HG03103 (cell line): ENCODE measurements around the gene TBX21.

ENCODE experiments used
- ATAC-seq: cut with Tn5 transposase; IDR thresholded peaks from one replicate; pipeline ENCODE4 v1.9.1; 2021; ENCODE audit warnings: low read depth; ENCODE audit not compliant: unreplicated experiment

The TBX21 gene

GRCh38 chr17:47712330-47713023 lies 20.6 kb upstream of the TBX21 start:
- ATAC-seq = no peak

DNA sequence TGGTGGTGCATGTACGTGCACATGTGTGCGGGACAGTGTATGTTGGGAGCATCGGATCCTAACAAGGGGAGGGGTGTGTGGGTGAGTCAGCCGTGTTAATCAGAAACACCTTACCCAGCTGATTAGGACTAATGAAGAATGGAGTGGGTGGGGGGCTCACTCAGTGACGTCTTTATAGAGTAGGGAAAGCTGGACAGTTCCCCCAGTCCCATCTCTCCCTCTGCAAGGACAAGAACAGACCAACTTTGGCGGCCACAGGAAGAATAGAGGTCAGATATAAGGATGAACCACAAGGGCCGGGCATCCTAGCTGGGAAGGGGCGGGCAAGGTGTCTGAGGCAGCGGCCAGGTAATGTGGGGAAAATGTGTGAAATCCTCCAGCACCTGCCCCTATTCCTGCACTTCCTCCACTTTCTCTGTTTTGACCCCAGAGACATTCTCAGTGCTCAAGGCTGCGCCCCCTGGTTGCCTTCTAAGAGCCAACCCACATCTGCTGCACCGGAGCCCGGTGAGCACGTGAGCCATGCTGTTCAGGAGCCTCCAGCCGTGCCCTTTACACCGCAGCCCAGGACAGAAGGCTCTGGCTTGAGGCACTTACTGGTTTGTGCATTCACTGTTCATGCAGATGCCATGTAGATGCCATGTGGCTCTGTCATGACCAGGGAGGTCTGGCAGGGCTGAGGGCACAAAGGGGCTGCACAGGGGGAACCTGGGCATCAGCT lies 18.9 kb upstream of the TBX21 start:
- no peak for ATAC-seq

GRCh38 chr17:47714773-47715396 lies 18.2 kb upstream of the TBX21 start:
- ATAC-seq = no peak

DNA sequence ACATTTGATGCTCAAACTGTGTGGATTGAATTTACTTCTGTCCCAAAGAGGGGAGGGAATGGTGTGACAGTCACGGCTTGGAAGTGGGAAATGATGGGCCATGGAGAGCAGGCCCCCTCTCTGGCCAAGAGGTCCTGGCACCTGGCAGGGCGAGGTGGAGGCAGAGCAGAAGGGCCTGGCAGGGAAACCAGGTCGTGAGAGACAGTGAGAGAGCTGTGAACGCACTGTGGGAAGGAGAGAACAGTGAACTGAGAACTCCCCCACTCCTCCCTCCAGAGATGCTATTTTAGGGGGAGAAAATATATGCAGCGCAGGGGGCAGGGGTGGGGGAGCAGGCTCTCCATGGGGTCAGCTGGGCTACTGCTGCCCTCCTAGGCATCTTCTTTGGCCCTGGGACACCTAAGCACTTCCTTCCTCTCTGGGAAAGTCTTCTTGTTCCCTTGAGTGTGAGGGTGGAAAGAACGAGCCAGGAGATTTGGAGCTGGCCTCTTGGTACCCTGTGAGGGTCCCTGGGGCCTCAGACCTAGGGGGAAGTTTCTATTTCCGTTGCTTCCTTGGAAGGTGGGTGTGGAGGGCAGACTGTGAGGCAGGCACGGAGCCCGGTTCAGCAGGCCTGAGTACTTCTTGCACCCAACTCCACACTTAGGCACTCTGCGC lies 17.2 kb upstream of the TBX21 start:
- ATAC-seq = no peak

GRCh38 chr17:47716375-47716774 lies 16.7 kb upstream of the TBX21 start:
- ATAC-seq = no peak

GRCh38 chr17:47717261-47717697 lies 15.8 kb upstream of the TBX21 start:
- no peak for ATAC-seq

GRCh38 chr17:47717979-47718621 lies 14.9 kb upstream of the TBX21 start:
- ATAC-seq = no peak

DNA sequence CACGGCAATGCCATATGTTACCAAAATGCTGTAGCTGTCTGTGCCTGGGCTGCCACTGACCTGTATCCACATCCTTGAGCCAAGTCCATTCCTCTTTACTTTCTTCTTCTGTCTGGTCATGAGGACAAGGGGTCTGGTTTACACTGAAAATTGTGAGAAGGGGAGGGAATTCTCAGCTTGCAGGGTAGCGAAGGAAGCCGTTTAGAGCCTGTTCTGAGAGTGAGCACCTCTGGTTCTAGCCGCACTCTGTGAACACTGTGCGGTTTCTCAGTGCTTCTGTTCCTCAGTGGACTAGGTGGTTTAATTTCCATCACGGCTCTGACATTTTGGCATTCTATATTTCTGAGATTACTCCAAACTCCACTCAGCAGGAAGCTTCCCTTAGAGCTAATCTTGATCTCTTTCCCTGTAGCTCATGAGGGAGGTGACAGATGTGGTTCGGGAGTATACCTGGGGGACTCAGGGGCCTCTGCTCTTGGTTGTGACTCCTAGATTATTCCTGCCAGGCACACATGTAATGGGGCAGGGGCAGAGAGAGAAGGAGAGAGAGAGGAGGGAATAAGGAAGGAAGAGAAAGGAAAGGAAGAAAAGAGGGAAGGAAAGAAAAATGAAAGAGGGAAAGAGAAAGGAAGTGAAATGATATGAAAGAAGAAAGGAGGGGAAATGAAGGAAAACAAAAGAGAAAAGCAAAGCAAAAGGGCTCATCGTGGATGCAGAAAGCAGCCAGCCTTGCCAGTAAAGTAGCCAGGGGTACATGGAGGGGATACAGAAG lies 14.2 kb upstream of the TBX21 start:
- no peak for ATAC-seq

- ATAC-seq = no peak
Measured at GRCh38 chr17:47719411-47720152, 13.5 kb upstream of the TBX21 start.

GRCh38 chr17:47720196-47720595 lies 12.8 kb upstream of the TBX21 start:
- ATAC-seq = no peak

- ATAC-seq = no peak
Measured at GRCh38 chr17:47720754-47721533, 12.1 kb upstream of the TBX21 start.

GRCh38 chr17:47721725-47722124 lies 11.3 kb upstream of the TBX21 start:
- no peak for ATAC-seq

GRCh38 chr17:47724705-47725104 lies 8.3 kb upstream of the TBX21 start:
- no peak for ATAC-seq

DNA sequence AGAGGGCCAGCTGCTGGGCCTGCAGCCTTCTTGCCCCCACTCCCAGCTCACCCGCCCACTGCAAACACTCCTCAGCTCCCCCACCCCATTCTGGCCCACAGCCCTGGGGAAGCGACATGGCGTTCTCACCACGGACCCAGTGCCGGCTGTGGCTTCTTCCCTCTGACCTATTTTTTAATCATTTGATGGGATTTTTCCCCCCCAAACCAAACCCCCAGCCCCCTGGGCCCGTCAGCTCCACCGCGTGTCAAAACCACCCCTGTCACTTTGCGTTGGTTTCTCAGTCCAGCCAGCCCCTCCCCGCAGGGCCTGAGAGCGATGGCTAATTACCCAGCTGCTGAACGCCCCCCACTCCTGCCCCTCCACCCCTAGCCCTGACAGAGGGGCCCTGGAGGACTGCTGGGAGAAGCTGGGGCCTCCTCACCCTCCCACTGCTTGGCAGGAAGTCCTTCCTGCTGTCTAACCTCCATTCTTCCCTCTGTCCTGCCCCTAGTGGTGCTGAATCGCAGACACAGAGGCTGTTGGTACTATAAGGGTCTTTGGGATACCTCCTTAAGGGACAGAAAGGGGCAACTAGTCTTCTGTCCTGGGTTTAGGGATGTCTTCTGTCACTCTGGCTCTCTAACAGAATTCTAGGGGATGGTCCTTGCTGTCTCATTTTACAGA lies 7.5 kb upstream of the TBX21 start:
- no peak for ATAC-seq

DNA sequence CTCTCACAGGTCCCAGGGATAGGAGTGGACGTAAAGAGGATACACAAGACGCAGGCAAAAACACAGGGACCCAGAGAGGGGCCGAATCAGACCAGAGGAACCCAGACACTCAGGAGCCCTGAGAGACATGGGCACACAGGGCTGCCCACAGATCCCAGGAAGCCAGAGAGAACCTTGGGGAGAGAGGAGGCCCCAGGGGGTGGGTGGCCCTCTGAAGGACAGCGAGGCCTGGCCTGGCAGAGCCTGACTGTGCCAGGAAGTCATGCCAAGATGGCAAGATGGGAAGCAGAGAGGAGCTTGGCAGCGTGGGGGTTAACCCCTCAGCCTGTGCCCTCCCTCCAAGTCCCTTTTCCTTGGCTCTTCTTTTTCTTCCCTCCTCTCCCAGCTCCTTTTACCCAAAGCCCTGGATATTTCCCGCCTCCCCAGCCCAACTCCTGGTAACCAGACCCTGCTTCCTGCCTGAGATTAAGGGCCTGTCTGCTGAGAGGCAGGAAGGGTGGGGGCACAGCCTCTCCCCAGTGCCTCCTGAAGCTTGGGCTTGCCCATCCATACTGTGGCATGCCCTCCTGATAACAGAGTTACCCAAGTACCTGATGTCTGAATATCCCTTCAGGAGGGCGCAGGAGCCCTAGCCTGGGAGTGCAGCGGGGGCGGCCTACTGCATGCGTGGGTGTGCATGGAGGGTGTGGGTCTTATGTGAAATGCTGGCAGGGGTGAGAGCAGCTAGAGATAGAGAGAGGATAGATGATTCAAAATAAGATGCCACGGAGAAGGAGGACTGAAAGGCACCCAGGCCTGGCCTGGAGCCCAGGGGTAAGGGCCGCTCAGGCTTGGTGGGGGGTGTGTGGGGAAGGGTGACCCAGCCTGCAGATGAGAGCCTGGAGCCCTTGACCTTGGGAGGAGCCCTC lies 6.0 kb upstream of the TBX21 start:
- ATAC-seq = no peak

DNA sequence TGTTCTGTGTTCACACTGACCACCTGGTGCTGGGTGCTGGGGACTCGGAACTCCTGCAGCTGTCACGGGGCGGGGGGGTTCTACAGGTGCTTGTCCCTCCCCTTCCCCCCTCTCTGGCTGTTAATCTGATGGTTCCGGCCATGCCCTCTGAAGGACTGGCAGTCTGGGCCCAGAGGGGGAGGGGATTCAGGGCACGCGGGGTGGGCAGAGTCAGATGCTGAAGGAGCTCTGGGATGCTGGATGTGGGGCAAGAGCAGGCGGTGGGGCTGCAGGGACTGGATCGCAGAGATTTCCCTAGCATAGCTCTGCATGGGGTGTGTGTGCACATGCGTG lies 5.4 kb upstream of the TBX21 start:
- no peak for ATAC-seq

- no peak for ATAC-seq
Measured at GRCh38 chr17:47728214-47728877, 4.7 kb upstream of the TBX21 start.
